ENCODE results near the gene WWOX.

GRCh38 chr16:78666318-78666717 lies 566.9 kb downstream of the WWOX start:
- TF ChIP-seq POLR2A (IDR thresholded peaks at IDR 0.05) (no peak), CTCF (IDR thresholded peaks at IDR 0.05) (no peak)
